Fibroblast of upper back skin (primary cell): ENCODE measurements around the gene ZCCHC8.
A peak's percentile ranks its signal among the peaks of the same experiment; 100 is the strongest.
"Not testable (repeated sequence)": the region's sequence is repeated elsewhere in the genome, so short reads cannot be mapped to it uniquely, and the experiment has no call there.

Experiments
- DNase-seq: peaks from one replicate; pipeline ENCODE4 v3.0.0-alpha.2; 2013

ZCCHC8 gene

GRCh38 chr12:122470576-122470975 lies 30.2 kb downstream of the ZCCHC8 start:
- DNase-seq = not testable (repeated sequence)

GRCh38 chr12:122469856-122470255 lies 30.9 kb downstream of the ZCCHC8 start:
- not testable (repeated sequence) for DNase-seq

GRCh38 chr12:122467983-122468382 lies 32.7 kb downstream of the ZCCHC8 start:
- DNase-seq = no peak

GRCh38 chr12:122464317-122465042 lies 36.3 kb downstream of the ZCCHC8 start:
- DNase-seq = peak; percentile 91

GRCh38 chr12:122460641-122461040 lies 40.1 kb downstream of the ZCCHC8 start:
- no peak for DNase-seq

- no peak for DNase-seq
Observed at GRCh38 chr12:122460061-122460460, 40.7 kb downstream of the ZCCHC8 start.

GRCh38 chr12:122459211-122459610 lies 41.5 kb downstream of the ZCCHC8 start:
- no peak for DNase-seq

GRCh38 chr12:122458105-122459035 lies 42.4 kb downstream of the ZCCHC8 start:
- DNase-seq = no peak

GRCh38 chr12:122457627-122458026 lies 43.1 kb downstream of the ZCCHC8 start:
- DNase-seq = no peak

- no peak for DNase-seq
Observed at GRCh38 chr12:122454739-122455138, 46.0 kb downstream of the ZCCHC8 start.

GRCh38 chr12:122454250-122454721 lies 46.4 kb downstream of the ZCCHC8 start:
- DNase-seq = no peak

- DNase-seq = no peak
Observed at GRCh38 chr12:122452701-122453285, 47.9 kb downstream of the ZCCHC8 start.

GRCh38 chr12:122449317-122449716 lies 51.4 kb downstream of the ZCCHC8 start:
- DNase-seq = peak; percentile 94

GRCh38 chr12:122447825-122448224 lies 52.9 kb downstream of the ZCCHC8 start:
- DNase-seq = not testable (repeated sequence)

GRCh38 chr12:122446390-122446789 lies 54.3 kb downstream of the ZCCHC8 start:
- not testable (repeated sequence) for DNase-seq

- DNase-seq = not testable (repeated sequence)
Observed at GRCh38 chr12:122444071-122444470, 56.7 kb downstream of the ZCCHC8 start.

GRCh38 chr12:122438822-122439221 lies 61.9 kb downstream of the ZCCHC8 start:
- not testable (repeated sequence) for DNase-seq

GRCh38 chr12:122437656-122438121 lies 63.0 kb downstream of the ZCCHC8 start:
- DNase-seq = peak; percentile 50

GRCh38 chr12:122435186-122435585 lies 65.5 kb downstream of the ZCCHC8 start:
- no peak for DNase-seq

GRCh38 chr12:122429043-122429442 lies 71.7 kb downstream of the ZCCHC8 start:
- not testable (repeated sequence) for DNase-seq

GRCh38 chr12:122427403-122427802 lies 73.3 kb downstream of the ZCCHC8 start:
- no peak for DNase-seq

- no peak for DNase-seq
Observed at GRCh38 chr12:122423258-122424165, 77.2 kb downstream of the ZCCHC8 start.
